IMR-90 (cell line): ENCODE data around the gene ANO2. TPM values are rescaled to one million over a fixed set of nuclear protein-coding genes. Genes with fewer than 3 reads are reported as not detected.

Experiments used
- ATAC-seq: fragments of 200-7000 bp; cut with Tn5 transposase; 2 replicates; pipeline ENCODE4 v1.9.1; 2020; ENCODE audit warnings: low read depth, mild to moderate bottlenecking, moderate library complexity
- BruUV-seq: library from RNA; stranded (reverse); fragments of 400-500 nt; replicated peaks from 2 replicates; lab custom pipeline; 2021; lab: Mats Ljungman, UMichigan
- CTCF ChIA-PET: fragments of 300-600 bp; formaldehyde crosslinking; extraction: SDS; loops from one replicate; lab custom pipeline; 2021; ENCODE audit warnings: antibody characterized with exemption; lab: Yijun Ruan, JAX
- POLR2A ChIA-PET: fragments of 300-600 bp; sonication (Branson Sonifier 250); formaldehyde crosslinking; loops from one replicate; lab custom pipeline; 2022; ENCODE audit warnings: antibody characterized with exemption; ENCODE audit not compliant: unreplicated experiment; lab: Charles Lee
- DNase-seq: peaks from one replicate; pipeline ENCODE4 v3.0.0; 2013
- H2AFZ ChIP-seq: replicated peaks from 2 replicates; pipeline ENCODE3; 2013; ENCODE audit warnings: low read length, mild to moderate bottlenecking; ENCODE audit not compliant: poor library complexity
- H2AK5ac ChIP-seq: 2 replicates; pipeline ENCODE4 v1.6.1; 2013; ENCODE audit warnings: low read depth, low read length, inconsistent platforms
- H2AK9ac ChIP-seq: replicated peaks from 2 replicates; pipeline ENCODE3; 2013; ENCODE audit warnings: mild to moderate bottlenecking, low read depth, low read length, moderate library complexity; ENCODE audit not compliant: poor library complexity
- H2BK120ac ChIP-seq: 2 replicates; pipeline ENCODE4 v1.6.1; 2013; ENCODE audit warnings: low read depth, low read length, inconsistent platforms
- H2BK15ac ChIP-seq: 3 replicates; pipeline ENCODE4 v1.6.1; 2013; ENCODE audit warnings: low read depth, low read length, inconsistent platforms
- H2BK20ac ChIP-seq: 2 replicates; pipeline ENCODE4 v1.6.1; 2013; ENCODE audit warnings: low read depth, mild to moderate bottlenecking, inconsistent platforms, low read length, moderate library complexity
- H2BK5ac ChIP-seq: 2 replicates; pipeline ENCODE4 v1.6.1; 2013; ENCODE audit warnings: mild to moderate bottlenecking, low read depth, low read length, inconsistent platforms; ENCODE audit not compliant: poor library complexity, severe bottlenecking
- H3K14ac ChIP-seq: replicated peaks from 2 replicates; pipeline ENCODE4 v1.6.1; 2013; ENCODE audit warnings: low read depth, low read length, inconsistent platforms
- H3K18ac ChIP-seq: 2 replicates; pipeline ENCODE4 v1.6.1; 2013; ENCODE audit warnings: low read depth, low read length, control low read depth
- H3K23ac ChIP-seq: 2 replicates; pipeline ENCODE4 v1.6.1; 2013; ENCODE audit warnings: low read depth, low read length, inconsistent platforms
- H3K27ac ChIP-seq: 2 replicates; pipeline ENCODE4 v1.5.1; 2013; ENCODE audit warnings: mild to moderate bottlenecking, control low read depth, low read length; ENCODE audit not compliant: insufficient read depth
- H3K27me3 ChIP-seq: 2 replicates; pipeline ENCODE4 v1.6.1; 2013; ENCODE audit warnings: low read length; ENCODE audit not compliant: control insufficient read depth, insufficient read depth
- H3K36me3 ChIP-seq: 2 replicates; pipeline ENCODE4 v1.6.1; 2013; ENCODE audit warnings: low read length, mixed read lengths; ENCODE audit not compliant: control insufficient read depth, insufficient read depth
- H3K4ac ChIP-seq: 2 replicates; pipeline ENCODE4 v1.6.1; 2013; ENCODE audit warnings: low read depth, low read length, inconsistent platforms
- H3K4me1 ChIP-seq: 2 replicates; pipeline ENCODE4 v1.6.1; 2013; ENCODE audit warnings: low read length, mixed read lengths; ENCODE audit not compliant: control insufficient read depth, insufficient read depth
- H3K4me2 ChIP-seq: 2 replicates; pipeline ENCODE4 v1.6.1; 2013; ENCODE audit warnings: low read depth, mild to moderate bottlenecking, control low read depth, low read length, moderate library complexity
- H3K4me3 ChIP-seq: 2 replicates; pipeline ENCODE4 v1.5.1; 2013; ENCODE audit warnings: low read depth, mild to moderate bottlenecking, control low read depth, low read length, moderate library complexity; ENCODE audit not compliant: insufficient read depth
- H3K56ac ChIP-seq: 2 replicates; pipeline ENCODE4 v1.6.1; 2013; ENCODE audit warnings: low read length, inconsistent platforms; ENCODE audit not compliant: insufficient read depth; ENCODE audit errors: extremely low read depth
- H3K79me1 ChIP-seq, 2 experiments: 2 replicates each; pipeline ENCODE4 v1.6.1; 2013; ENCODE audit warnings: low read length in 2 of 2, inconsistent platforms in 1 of 2, low read depth in 1 of 2
- H3K9ac ChIP-seq: 2 replicates; pipeline ENCODE4 v1.6.1; 2013; ENCODE audit warnings: low read depth, low read length, control low read depth
- H3K9me1 ChIP-seq: 2 replicates; pipeline ENCODE4 v1.6.1; 2013; ENCODE audit warnings: low read length, inconsistent platforms; ENCODE audit not compliant: insufficient read depth
- H3K9me3 ChIP-seq: 2 replicates; pipeline ENCODE4 v1.6.1; 2013; ENCODE audit warnings: low read length; ENCODE audit not compliant: control insufficient read depth, insufficient read depth
- H4K20me1 ChIP-seq: 2 replicates; pipeline ENCODE4 v1.6.1; 2013; ENCODE audit warnings: low read length, inconsistent platforms; ENCODE audit not compliant: insufficient read depth
- H4K5ac ChIP-seq: 2 replicates; pipeline ENCODE4 v1.6.1; 2013; ENCODE audit warnings: mild to moderate bottlenecking, low read depth, low read length, control low read depth
- H4K8ac ChIP-seq, 2 experiments: 2 replicates each; pipeline ENCODE4 v1.6.1; 2013; ENCODE audit warnings: low read depth in 2 of 2, low read length in 2 of 2, control low read depth in 1 of 2, inconsistent platforms in 1 of 2
- H4K91ac ChIP-seq: 2 replicates; pipeline ENCODE4 v1.6.1; 2013; ENCODE audit warnings: low read depth, low read length, inconsistent platforms; ENCODE audit not compliant: insufficient read depth
- CEBPB ChIP-seq: IDR thresholded peaks from 2 replicates; pipeline ENCODE4 v1.6.1; 2012; ENCODE audit warnings: low read depth, low read length, improper control_type of control experiment
- CHD1 ChIP-seq: IDR thresholded peaks from 2 replicates; pipeline ENCODE4 v1.6.1; 2012; ENCODE audit warnings: low read depth, low read length, improper control_type of control experiment
- MXI1 ChIP-seq: IDR thresholded peaks from 2 replicates; pipeline ENCODE4 v1.6.1; 2012; ENCODE audit warnings: low read depth, mild to moderate bottlenecking, low read length, moderate library complexity, borderline replicate concordance
- POLR2A ChIP-seq: IDR thresholded peaks from 2 replicates; pipeline ENCODE4 v1.6.1; 2012; ENCODE audit warnings: mild to moderate bottlenecking, low read depth, low read length
- RAD21 ChIP-seq: IDR thresholded peaks from 2 replicates; pipeline ENCODE4 v1.6.1; 2012; ENCODE audit warnings: low read length, improper control_type of control experiment
- SMC3 ChIP-seq: fragments of 150-350 bp; IDR thresholded peaks from 2 replicates; pipeline ENCODE4 v1.6.1; 2016; ENCODE audit warnings: low read depth, mild to moderate bottlenecking, antibody characterized with exemption, low read length, moderate library complexity
- WGBS, 2 experiments: methylation state at CpG; one replicate each; pipeline versions ENCODE4 v1.1.5 to v1.1.7; 2013; ENCODE audit warnings: missing lambda C conversion rate in 2 of 2; ENCODE audit not compliant: insufficient read length in 1 of 2; ENCODE audit errors: extremely low coverage in 2 of 2; 5-methylcytosine and 5-hydroxymethylcytosine counted together
- dilution Hi-C: fragments of 300-500 bp; cut with HindIII; formaldehyde crosslinking; loops from one replicate; pipeline ENCODE4 v1.14.3; 2018; ENCODE audit warnings: low sequenced_read_pairs; ENCODE audit not compliant: unreplicated experiment
- in situ Hi-C: fragments of 300-500 bp; cut with MboI; formaldehyde crosslinking; loops from 3 replicates; pipeline ENCODE4 v1.14.3; 2019; ENCODE audit warnings: low sequenced_read_pairs, inconsistent platforms, mixed read lengths
- intact Hi-C: fragments of 100-400 bp; cut with micrococcal nuclease; formaldehyde crosslinking; loops from 2 replicates; pipeline ENCODE4 v1.10.0; 2022
- polyA plus RNA-seq, 3 experiments: library from polyadenylated mRNA; depleted of rRNA; stranded (reverse); fragments of >200 nt; gene quantifications; 2 replicates each; pipeline ENCODE4 v1.2.3, GENCODE V29; 2012; ENCODE audit warnings: low replicate concordance in 1 of 3
- total RNA-seq: library from RNA; depleted of rRNA; stranded (reverse); fragments of >200 nt; gene quantifications from 2 replicates; pipeline ENCODE4 v1.2.3, GENCODE V29; 2012
- TF ChIP-seq, protein P1 (sequence below): conservative IDR thresholded peaks from 2 replicates; pipeline ENCODE4 v1.5.1; 2012; ENCODE audit warnings: mild to moderate bottlenecking, low read depth, low read length, improper control_type of control experiment
- TF ChIP-seq, protein P2 (sequence below): fragments of 150-350 bp; IDR thresholded peaks from 2 replicates; pipeline ENCODE4 v1.6.1; 2017; ENCODE audit warnings: mild to moderate bottlenecking, antibody characterized with exemption, low read length, low read depth
- TF ChIP-seq, protein P3 (sequence below): fragments of 150-350 bp; IDR thresholded peaks from 2 replicates; pipeline ENCODE4 v1.6.1; 2016; ENCODE audit warnings: low read depth, mild to moderate bottlenecking, low read length, moderate library complexity, borderline replicate concordance

ANO2 gene
- total and polyA plus RNA-seq, 2 of the 4 experiments (the other 2 are of a cell fraction), result 0.22 TPM; not detected in 1

DNA sequence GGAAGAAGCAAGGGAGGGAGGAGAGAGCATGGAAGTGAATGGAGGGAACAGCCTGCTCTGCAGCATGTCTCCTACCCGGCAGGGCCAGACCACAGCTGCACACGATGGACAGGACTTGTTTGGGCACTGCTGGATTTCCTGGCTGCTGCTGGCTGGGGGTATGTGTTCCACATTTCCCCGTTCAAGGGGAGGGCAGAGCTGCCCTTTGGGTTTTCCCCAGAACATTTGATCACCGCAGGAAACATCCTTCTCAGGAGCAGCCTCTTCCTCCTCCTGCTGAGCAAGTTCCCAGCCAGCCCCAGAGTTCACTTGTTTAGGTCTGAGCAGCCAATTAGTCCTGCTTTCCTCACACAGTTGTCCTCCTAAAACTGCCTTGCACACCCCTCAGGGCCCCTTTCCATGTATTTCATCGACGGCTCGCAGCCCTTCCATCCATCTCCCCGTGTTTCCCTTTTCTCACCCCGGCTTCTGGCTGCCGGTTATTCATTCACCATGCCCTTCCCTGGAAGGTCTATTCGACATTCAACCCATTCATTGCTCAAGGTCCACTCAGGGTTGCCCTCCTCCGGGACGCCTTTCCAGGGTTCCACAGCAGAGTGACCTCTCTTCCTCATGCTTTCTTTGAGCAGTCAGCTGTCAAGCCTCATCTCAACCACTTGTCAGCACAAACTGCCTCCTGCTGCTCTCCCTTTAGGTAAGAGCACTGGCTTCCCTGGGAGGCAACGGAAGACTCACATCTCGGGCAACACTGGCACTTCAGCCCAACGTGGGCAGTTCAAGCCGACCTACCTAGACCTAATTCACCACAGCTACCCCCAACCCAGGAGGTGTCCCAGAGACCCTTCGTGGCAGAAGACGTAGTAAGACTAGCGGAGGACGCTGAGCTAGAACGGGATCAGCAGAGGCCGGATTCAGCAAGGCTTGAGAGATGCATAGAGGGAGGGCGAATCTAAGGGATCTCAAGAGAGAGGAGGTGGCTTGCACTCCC is 20.1 kb upstream of the ANO2 start (continued):
- TF ChIP-seq, protein P1, sequence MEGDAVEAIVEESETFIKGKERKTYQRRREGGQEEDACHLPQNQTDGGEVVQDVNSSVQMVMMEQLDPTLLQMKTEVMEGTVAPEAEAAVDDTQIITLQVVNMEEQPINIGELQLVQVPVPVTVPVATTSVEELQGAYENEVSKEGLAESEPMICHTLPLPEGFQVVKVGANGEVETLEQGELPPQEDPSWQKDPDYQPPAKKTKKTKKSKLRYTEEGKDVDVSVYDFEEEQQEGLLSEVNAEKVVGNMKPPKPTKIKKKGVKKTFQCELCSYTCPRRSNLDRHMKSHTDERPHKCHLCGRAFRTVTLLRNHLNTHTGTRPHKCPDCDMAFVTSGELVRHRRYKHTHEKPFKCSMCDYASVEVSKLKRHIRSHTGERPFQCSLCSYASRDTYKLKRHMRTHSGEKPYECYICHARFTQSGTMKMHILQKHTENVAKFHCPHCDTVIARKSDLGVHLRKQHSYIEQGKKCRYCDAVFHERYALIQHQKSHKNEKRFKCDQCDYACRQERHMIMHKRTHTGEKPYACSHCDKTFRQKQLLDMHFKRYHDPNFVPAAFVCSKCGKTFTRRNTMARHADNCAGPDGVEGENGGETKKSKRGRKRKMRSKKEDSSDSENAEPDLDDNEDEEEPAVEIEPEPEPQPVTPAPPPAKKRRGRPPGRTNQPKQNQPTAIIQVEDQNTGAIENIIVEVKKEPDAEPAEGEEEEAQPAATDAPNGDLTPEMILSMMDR, result no peak
- TF ChIP-seq POLR2A, result no peak

DNA sequence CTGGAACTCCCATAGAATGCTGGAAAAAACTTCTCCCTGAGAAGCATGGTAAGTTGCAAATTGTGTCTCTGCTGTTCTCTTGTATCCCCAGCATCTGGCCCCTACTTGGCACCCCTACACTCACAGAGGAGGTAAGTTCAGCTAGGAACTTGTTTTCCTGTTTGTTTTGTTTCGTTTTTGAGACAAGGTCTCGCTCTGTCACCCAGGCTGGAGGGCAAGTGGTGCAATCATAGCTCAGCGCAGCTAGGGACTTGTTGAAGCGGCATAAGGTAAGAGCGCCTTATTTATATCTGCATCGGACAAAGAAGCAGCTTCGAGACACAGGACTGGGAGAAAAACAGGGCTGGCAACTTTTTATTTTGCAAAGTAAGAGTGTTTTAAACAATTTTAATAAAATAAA is 18.5 kb upstream of the ANO2 start:
- Histone ChIP-seq H2AK5ac (no peak overlapping the region), H3K27ac (no peak overlapping the region), H3K23ac (no peak overlapping the region), H3K56ac (no peak overlapping the region), H4K8ac (no peak overlapping the region), H3K4me2 (no peak overlapping the region), H3K27me3 (peaks cover 19% of the 10 kb centered on the region), H2BK15ac (no peak overlapping the region), H4K20me1 (no peaks in the 10 kb centered on the region), H4K91ac (no peak overlapping the region), H3K36me3 (no peaks in the 10 kb centered on the region), H2BK20ac (no peak overlapping the region), H3K14ac (no peak overlapping the region), H3K4me1 (peaks cover 2% of the 10 kb centered on the region; the same call in 1 of the 2 replicates), H2BK120ac (no peak overlapping the region), H2BK5ac (no peak overlapping the region), H3K4ac (no peak overlapping the region), H3K9ac (no peak overlapping the region), H3K9me1 (no peaks in the 10 kb centered on the region), H4K5ac (no peak overlapping the region), H3K79me1 (no peaks in the 10 kb centered on the region), H3K9me3 (no peaks in the 10 kb centered on the region), H2AK9ac (no peak overlapping the region), H3K4me3 (no peak overlapping the region), H2AFZ (no peak overlapping the region), H3K18ac (no peak overlapping the region)
- DNase-seq (no peak), ATAC-seq (no peak)
- intact Hi-C loops, result no loop called here
- dilution Hi-C loops, result no loop called here
- no TSS peak for BruUV-seq
- 8% methylated on average over 2 of the region's 7 CpGs; no CpG with 5 or more reads in 1 of the 2 experiments for WGBS, 2 experiments
- in situ Hi-C loops, result no loop called here
- ChIA-PET POLR2A (no interaction called here), CTCF (interaction anchor here (0.7 to 2.2 kb wide), 3 partner anchors 25 to 851 kb away, joined by 3 to 7 read pairs (median 5); no protein-coding TSS in a partner anchor)
- no peak for TF ChIP-seq CEBPB
- no peak for TF ChIP-seq MXI1
- TF ChIP-seq SMC3, result no peak
- TF ChIP-seq, protein P2, sequence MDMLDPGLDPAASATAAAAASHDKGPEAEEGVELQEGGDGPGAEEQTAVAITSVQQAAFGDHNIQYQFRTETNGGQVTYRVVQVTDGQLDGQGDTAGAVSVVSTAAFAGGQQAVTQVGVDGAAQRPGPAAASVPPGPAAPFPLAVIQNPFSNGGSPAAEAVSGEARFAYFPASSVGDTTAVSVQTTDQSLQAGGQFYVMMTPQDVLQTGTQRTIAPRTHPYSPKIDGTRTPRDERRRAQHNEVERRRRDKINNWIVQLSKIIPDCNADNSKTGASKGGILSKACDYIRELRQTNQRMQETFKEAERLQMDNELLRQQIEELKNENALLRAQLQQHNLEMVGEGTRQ, result no peak
- TF ChIP-seq, protein P3, sequence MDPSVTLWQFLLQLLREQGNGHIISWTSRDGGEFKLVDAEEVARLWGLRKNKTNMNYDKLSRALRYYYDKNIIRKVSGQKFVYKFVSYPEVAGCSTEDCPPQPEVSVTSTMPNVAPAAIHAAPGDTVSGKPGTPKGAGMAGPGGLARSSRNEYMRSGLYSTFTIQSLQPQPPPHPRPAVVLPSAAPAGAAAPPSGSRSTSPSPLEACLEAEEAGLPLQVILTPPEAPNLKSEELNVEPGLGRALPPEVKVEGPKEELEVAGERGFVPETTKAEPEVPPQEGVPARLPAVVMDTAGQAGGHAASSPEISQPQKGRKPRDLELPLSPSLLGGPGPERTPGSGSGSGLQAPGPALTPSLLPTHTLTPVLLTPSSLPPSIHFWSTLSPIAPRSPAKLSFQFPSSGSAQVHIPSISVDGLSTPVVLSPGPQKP, result no peak
- no peak for TF ChIP-seq CHD1
- TF ChIP-seq RAD21, result no peak
